ENCODE data around the gene HAND2. TPM values are rescaled to one million over a fixed set of nuclear protein-coding genes. Genes with fewer than 3 reads are reported as not detected.

HAND2 gene
- total RNA-seq, 2 donors from 2014 or later: 7.3 to 11.4 TPM

GRCh38 chr4:173490817-173491528 lies 39.1 kb downstream of the HAND2 start:
- Histone ChIP-seq H3K27ac (no peak overlapping the region), H3K9me3 (no peaks in the 10 kb centered on the region), H3K36me3 (replicated peaks in 1 of 2; ENCODE audit: insufficient read depth in 1 of 2, low read depth in 2 of 2) (no peaks in the 10 kb centered on the region), H3K27me3 (no peaks in the 10 kb centered on the region), H3K4me1 (peaks cover 9% of the 10 kb centered on the region), H3K4me3 (no peak overlapping the region)
- no peak for ATAC-seq
- intact Hi-C loops (cut with DNase I): loop anchor here (10.0 kb wide), 1 partner anchor 166 kb away; no protein-coding TSS in a partner anchor
- peak in 1 of 4 donors; percentile 34 for DNase-seq
- TF ChIP-seq CTCF (IDR thresholded peaks at IDR 0.05) (no peak), POLR2A (IDR thresholded peaks at IDR 0.05) (no peak)
- 42 to 49% methylated on average over 4 of the region's 4 CpGs for WGBS, 2 donors

- H3K9me3 ChIP-seq: no peaks in the 10 kb centered on the region
- no peak for TF ChIP-seq CTCF (IDR thresholded peaks at IDR 0.05)
- TF ChIP-seq POLR2A (IDR thresholded peaks at IDR 0.05): no peak
- H3K27me3 ChIP-seq: no peaks in the 10 kb centered on the region
- ATAC-seq (no peak), DNase-seq (no peak)
- no peak overlapping the region for H3K27ac ChIP-seq
- H3K4me3 ChIP-seq: no peak overlapping the region
- intact Hi-C loops (cut with DNase I): loop anchor here (10.0 kb wide), 1 partner anchor 165 kb away; no protein-coding TSS in a partner anchor
- H3K36me3 ChIP-seq (replicated peaks in 1 of 2; ENCODE audit: insufficient read depth in 1 of 2, low read depth in 2 of 2): no peaks in the 10 kb centered on the region
- H3K4me1 ChIP-seq: peaks cover 9% of the 10 kb centered on the region
- WGBS, 2 donors: 61 to 79% methylated on average over 3 of the region's 3 CpGs
Measured at GRCh38 chr4:173490256-173490655, 39.8 kb downstream of the HAND2 start.

GRCh38 chr4:173489514-173489913 lies 40.5 kb downstream of the HAND2 start:
- no peaks in the 10 kb centered on the region for H3K27me3 ChIP-seq
- no peak overlapping the region for H3K27ac ChIP-seq
- H3K4me3 ChIP-seq: no peak overlapping the region
- H3K36me3 ChIP-seq (replicated peaks in 1 of 2; ENCODE audit: insufficient read depth in 1 of 2, low read depth in 2 of 2): no peaks in the 10 kb centered on the region
- intact Hi-C loops (cut with DNase I): no loop called here
- TF ChIP-seq CTCF (IDR thresholded peaks at IDR 0.05) (no peak), POLR2A (IDR thresholded peaks at IDR 0.05) (no peak)
- H3K9me3 ChIP-seq: no peaks in the 10 kb centered on the region
- DNase-seq: no peak
- H3K4me1 ChIP-seq: peaks cover 7% of the 10 kb centered on the region
- ATAC-seq: no peak

- H3K4me1 ChIP-seq: no peaks in the 10 kb centered on the region
- H3K36me3 ChIP-seq (replicated peaks in 1 of 2; ENCODE audit: insufficient read depth in 1 of 2, low read depth in 2 of 2): no peaks in the 10 kb centered on the region
- ATAC-seq: no peak
- WGBS, 2 donors: 22 to 32% methylated on average over 1 of the region's 1 CpG
- TF ChIP-seq POLR2A (IDR thresholded peaks at IDR 0.05) (no peak), CTCF (IDR thresholded peaks at IDR 0.05) (no peak)
- DNase-seq: no peak
- no peaks in the 10 kb centered on the region for H3K9me3 ChIP-seq
- no peak overlapping the region for H3K4me3 ChIP-seq
- intact Hi-C loops (cut with DNase I): no loop called here
- H3K27me3 ChIP-seq: no peaks in the 10 kb centered on the region
- no peak overlapping the region for H3K27ac ChIP-seq
Measured at GRCh38 chr4:173488656-173489055, 41.4 kb downstream of the HAND2 start.

- H3K27ac ChIP-seq: no peak overlapping the region
Measured at GRCh38 chr4:173488074-173488473, 42.0 kb downstream of the HAND2 start.

More at GRCh38 chr4:173488074-173488473, 42.0 kb downstream of the HAND2 start:
- ATAC-seq (no peak), DNase-seq (no peak)
- no peaks in the 10 kb centered on the region for H3K4me1 ChIP-seq
- 88 to 95% methylated on average over 1 of the region's 1 CpG for WGBS, 2 donors
- no peaks in the 10 kb centered on the region for H3K36me3 ChIP-seq (replicated peaks in 1 of 2; ENCODE audit: insufficient read depth in 1 of 2, low read depth in 2 of 2)
- TF ChIP-seq CTCF (IDR thresholded peaks at IDR 0.05) (no peak), POLR2A (IDR thresholded peaks at IDR 0.05) (no peak)
- H3K4me3 ChIP-seq: no peak overlapping the region
- intact Hi-C loops (cut with DNase I): no loop called here
- no peaks in the 10 kb centered on the region for H3K27me3 ChIP-seq
- H3K9me3 ChIP-seq: no peaks in the 10 kb centered on the region

Data from body of pancreas (tissue), 4 donors.